HEK293 (cell line): ENCODE results near the gene FZR1.

Experiments
- CTCF ChIA-PET: fragments of 350-600 bp; formaldehyde crosslinking; extraction: SDS; loops from one replicate; lab custom pipeline; 2021; ENCODE audit warnings: antibody characterized with exemption; lab: Yijun Ruan, JAX
- POLR2A ChIA-PET: fragments of 300-600 bp; formaldehyde crosslinking; extraction: SDS; loops from one replicate; lab custom pipeline; 2020; ENCODE audit warnings: antibody characterized with exemption, inconsistent platforms; lab: Yijun Ruan, JAX
- H3K27ac ChIP-seq: fragments of 200-500 bp; sonication (Bioruptor generic); 2 replicates; pipeline ENCODE4 v1.5.1; 2014; ENCODE audit warnings: low read depth, low read length, control low read depth, inconsistent platforms; ENCODE audit errors: extremely low read depth
- H3K36me3 ChIP-seq, 2 experiments: fragments of 200-500 bp in 1 of 2; sonication (Bioruptor generic) in 1 of 2; 1 replicate in 1 of 2; 2 replicates in 1 of 2; pipeline ENCODE4 v1.5.1; 2014 to 2017; ENCODE audit warnings: inconsistent platforms in 2 of 2, low read length in 2 of 2; ENCODE audit not compliant: control insufficient read depth in 2 of 2, insufficient read depth in 1 of 2
- H3K4me1 ChIP-seq: fragments of 200-500 bp; sonication (Bioruptor generic); 2 replicates; pipeline ENCODE4 v1.5.1; 2014; ENCODE audit warnings: mild to moderate bottlenecking, low read length, inconsistent platforms; ENCODE audit not compliant: control insufficient read depth, insufficient read depth
- H3K4me3 ChIP-seq: 2 replicates; pipeline ENCODE4 v1.5.1; 2011; ENCODE audit warnings: low read depth, mild to moderate bottlenecking, control low read depth, low read length, moderate library complexity
- H3K9me3 ChIP-seq: fragments of 200-500 bp; sonication (Bioruptor generic); 2 replicates; pipeline ENCODE4 v1.5.1; 2014; ENCODE audit warnings: low read depth, low read length, inconsistent platforms; ENCODE audit not compliant: control insufficient read depth, insufficient read depth
- BCL11A ChIP-seq: fragments of 450-650 bp; formaldehyde crosslinking; IDR thresholded peaks from 2 replicates; pipeline ENCODE4 v1.5.1; 2016; ENCODE audit warnings: low read depth, missing biosample characterization, missing genetic modification characterization
- EGR2 ChIP-seq: fragments of 450-650 bp; formaldehyde crosslinking; IDR thresholded peaks from 2 replicates; pipeline ENCODE4 v1.5.1; 2016; ENCODE audit warnings: low read depth, missing biosample characterization, missing genetic modification characterization
- GLIS1 ChIP-seq: fragments of 450-650 bp; formaldehyde crosslinking; IDR thresholded peaks from 2 replicates; pipeline ENCODE4 v1.5.1; 2016; ENCODE audit warnings: missing biosample characterization, missing genetic modification characterization
- IKZF3 ChIP-seq: fragments of 450-650 bp; IDR thresholded peaks from 2 replicates; pipeline ENCODE4 v1.5.0; 2018; ENCODE audit warnings: missing biosample characterization, mild to moderate bottlenecking, missing genetic modification characterization, moderate library complexity
- KLF1 ChIP-seq: fragments of 450-650 bp; formaldehyde crosslinking; IDR thresholded peaks from 2 replicates; pipeline ENCODE4 v1.5.1; 2016; ENCODE audit warnings: missing biosample characterization, missing genetic modification characterization
- KLF16 ChIP-seq: fragments of 450-650 bp; formaldehyde crosslinking; IDR thresholded peaks from 2 replicates; pipeline ENCODE4 v1.5.1; 2017; ENCODE audit warnings: missing biosample characterization, missing genetic modification characterization
- KLF8 ChIP-seq: fragments of 450-650 bp; formaldehyde crosslinking; IDR thresholded peaks from 2 replicates; pipeline ENCODE4 v1.5.1; 2016; ENCODE audit warnings: missing biosample characterization, missing genetic modification characterization
- SP2 ChIP-seq: fragments of 450-650 bp; formaldehyde crosslinking; IDR thresholded peaks from 2 replicates; pipeline ENCODE4 v1.5.1; 2016; ENCODE audit warnings: missing biosample characterization, missing genetic modification characterization
- SP3 ChIP-seq: fragments of 450-650 bp; formaldehyde crosslinking; IDR thresholded peaks from 2 replicates; pipeline ENCODE4 v1.5.1; 2016; ENCODE audit warnings: missing biosample characterization, missing genetic modification characterization
- YY1 ChIP-seq: fragments of 450-650 bp; formaldehyde crosslinking; IDR thresholded peaks from 2 replicates; pipeline ENCODE4 v1.5.1; 2018; ENCODE audit warnings: missing biosample characterization, missing genetic modification characterization
- ZBTB8A ChIP-seq: fragments of 450-650 bp; formaldehyde crosslinking; IDR thresholded peaks from 2 replicates; pipeline ENCODE4 v1.5.1; 2016; ENCODE audit warnings: missing biosample characterization, missing genetic modification characterization
- ZFHX2 ChIP-seq: fragments of 450-650 bp; formaldehyde crosslinking; conservative IDR thresholded peaks from 2 replicates; pipeline ENCODE4 v1.5.1; 2016; ENCODE audit warnings: missing biosample characterization, missing genetic modification characterization
- ZFP69B ChIP-seq: fragments of 450-650 bp; formaldehyde crosslinking; IDR thresholded peaks from 2 replicates; pipeline ENCODE4 v1.5.1; 2016; ENCODE audit warnings: missing biosample characterization, missing genetic modification characterization
- ZNF157 ChIP-seq: fragments of 450-650 bp; formaldehyde crosslinking; IDR thresholded peaks from 2 replicates; pipeline ENCODE4 v1.5.1; 2016; ENCODE audit warnings: missing biosample characterization, missing genetic modification characterization
- ZNF184 ChIP-seq: fragments of 450-650 bp; IDR thresholded peaks from 2 replicates; pipeline ENCODE4 v1.5.1; 2018; ENCODE audit warnings: missing biosample characterization, mild to moderate bottlenecking, missing genetic modification characterization
- ZNF596 ChIP-seq: fragments of 450-650 bp; IDR thresholded peaks from 2 replicates; pipeline ENCODE4 v1.5.0; 2018; ENCODE audit warnings: missing biosample characterization, mild to moderate bottlenecking, missing genetic modification characterization, moderate library complexity
- ZNF623 ChIP-seq: fragments of 450-650 bp; formaldehyde crosslinking; IDR thresholded peaks from 2 replicates; pipeline ENCODE4 v1.5.1; 2016; ENCODE audit warnings: missing biosample characterization, missing genetic modification characterization
- ZNF677 ChIP-seq: fragments of 450-650 bp; IDR thresholded peaks from 2 replicates; pipeline ENCODE4 v1.5.0; 2018; ENCODE audit warnings: missing biosample characterization, mild to moderate bottlenecking, missing genetic modification characterization, moderate library complexity
- ZNF777 ChIP-seq: fragments of 450-650 bp; formaldehyde crosslinking; IDR thresholded peaks from 2 replicates; pipeline ENCODE4 v1.5.1; 2017; ENCODE audit warnings: missing biosample characterization, missing genetic modification characterization, borderline replicate concordance
- ZNF843 ChIP-seq: fragments of 450-650 bp; formaldehyde crosslinking; IDR thresholded peaks from 2 replicates; pipeline ENCODE4 v1.5.1; 2016; ENCODE audit warnings: missing biosample characterization, missing genetic modification characterization
- TF ChIP-seq, protein P1 (sequence below): fragments of 450-650 bp; formaldehyde crosslinking; IDR thresholded peaks from 2 replicates; pipeline ENCODE4 v1.5.1; 2016; ENCODE audit warnings: missing biosample characterization, missing genetic modification characterization
- TF ChIP-seq, protein P2 (sequence below): fragments of 450-650 bp; formaldehyde crosslinking; IDR thresholded peaks from 2 replicates; pipeline ENCODE4 v1.5.1; 2017; ENCODE audit warnings: missing biosample characterization, mild to moderate bottlenecking, missing genetic modification characterization, moderate library complexity
- TF ChIP-seq, protein P3 (sequence below): fragments of 450-650 bp; formaldehyde crosslinking; optimal IDR thresholded peaks from 2 replicates; pipeline ENCODE3; 2016; ENCODE audit warnings: missing biosample characterization, mild to moderate bottlenecking, missing genetic modification characterization
- TF ChIP-seq, protein P4 (sequence below): fragments of 450-650 bp; formaldehyde crosslinking; IDR thresholded peaks from 2 replicates; pipeline ENCODE4 v1.5.1; 2016; ENCODE audit warnings: missing biosample characterization, missing genetic modification characterization

The FZR1 gene

DNA sequence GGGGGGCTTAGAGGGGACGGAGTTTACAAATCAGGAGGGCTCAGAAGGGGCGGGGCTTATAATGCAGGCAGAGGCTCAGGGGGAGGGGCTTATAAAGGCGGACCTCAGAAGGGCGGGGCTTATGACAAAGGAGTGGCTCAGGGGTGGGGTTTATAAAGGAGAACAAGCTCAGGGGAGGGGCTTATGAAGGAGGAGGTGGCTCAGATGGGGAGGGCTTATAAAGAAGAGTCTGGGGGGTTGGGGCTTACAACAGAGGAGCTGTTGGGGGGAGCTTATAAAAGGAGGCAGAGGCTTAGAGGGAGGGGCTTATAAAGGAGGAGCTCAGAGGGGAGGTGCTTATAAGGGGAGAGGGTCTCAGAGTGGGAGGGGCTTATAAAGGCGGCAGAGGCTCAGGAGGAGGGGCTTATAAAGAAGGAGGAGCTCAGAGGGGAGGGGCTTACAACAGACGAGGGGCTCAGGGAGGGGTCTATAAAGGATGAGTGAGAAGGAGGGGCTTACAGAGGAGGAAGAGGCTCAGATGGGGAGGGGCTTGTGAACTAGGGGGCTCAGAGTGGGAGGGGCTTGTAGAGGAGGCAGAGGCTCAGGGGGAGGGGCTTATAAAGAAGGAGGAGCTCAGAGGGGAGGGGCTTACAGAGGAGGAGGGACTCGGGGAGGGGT is 26.8 kb upstream of the FZR1 start:
- ChIA-PET CTCF (interaction anchor here (0.5 to 9.4 kb wide), 5 partner anchors 8 to 156 kb away, joined by 3 to 62 read pairs (median 3); no protein-coding TSS in a partner anchor), POLR2A (interaction anchor here (0.6 to 0.9 kb wide), 5 partner anchors 12 to 246 kb away, joined by 3 to 7 read pairs (median 3); partner anchors contain the start of gene DOHH)
- TF ChIP-seq IKZF3 (tag by site-specific recombination), result no peak
- TF ChIP-seq BCL11A (tag by site-specific recombination), result no peak
- TF ChIP-seq ZNF157 (tag by site-specific recombination), result no peak
- TF ChIP-seq SP3 (tag by site-specific recombination), result peak; percentile 47; the same call in 1 of the 2 replicates
- TF ChIP-seq KLF1 (tag by site-specific recombination), result 0 out of 2 replicates have a peak, but pooled peaks have one; percentile 13
- peak; percentile 61 for TF ChIP-seq SP2
- peak; percentile 64 for TF ChIP-seq KLF8
- TF ChIP-seq ZNF777 (tag by site-specific recombination), result no peak
- Histone ChIP-seq H3K27ac (no peak overlapping the region), H3K4me3 (no peak overlapping the region), H3K36me3 (no peaks in the 10 kb centered on the region), H3K4me1 (no peaks in the 10 kb centered on the region), H3K9me3 (no peaks in the 10 kb centered on the region)

DNA sequence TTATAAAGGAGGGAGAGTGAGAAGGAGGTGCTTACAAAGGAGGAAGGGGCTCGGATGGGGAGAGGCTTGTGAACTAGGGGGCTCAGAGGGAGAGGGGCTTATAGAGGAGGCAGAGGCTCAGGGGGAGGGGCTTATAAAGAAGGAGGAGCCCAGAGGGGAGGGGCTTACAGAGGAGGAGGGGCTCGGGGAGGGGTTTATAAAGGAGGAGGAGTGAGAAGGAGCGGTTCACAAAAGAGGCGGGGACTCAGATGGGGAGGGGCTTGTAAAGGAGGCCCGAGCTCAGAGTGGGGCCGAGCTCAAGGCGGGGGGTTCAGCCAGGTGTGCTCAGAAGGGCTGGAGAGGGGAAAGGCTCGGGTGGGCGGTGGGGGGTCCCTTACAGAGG is 26.3 kb upstream of the FZR1 start:
- H3K4me1 ChIP-seq, result no peaks in the 10 kb centered on the region
- TF ChIP-seq ZNF843 (tag by site-specific recombination) (no peak), KLF16 (tag by site-specific recombination) (no peak), GLIS1 (peak; percentile 29; the same call in 1 of the 2 replicates), ZBTB8A (no peak), ZNF623 (tag by site-specific recombination) (no peak), ZNF184 (tag by site-specific recombination) (no peak), ZFP69B (tag by site-specific recombination) (0 out of 2 replicates have a peak, but pooled peaks have one; percentile 10), YY1 (no peak), KLF8 (no peak), IKZF3 (tag by site-specific recombination) (no peak), ZNF677 (tag by site-specific recombination) (no peak)
- TF ChIP-seq, protein P1, sequence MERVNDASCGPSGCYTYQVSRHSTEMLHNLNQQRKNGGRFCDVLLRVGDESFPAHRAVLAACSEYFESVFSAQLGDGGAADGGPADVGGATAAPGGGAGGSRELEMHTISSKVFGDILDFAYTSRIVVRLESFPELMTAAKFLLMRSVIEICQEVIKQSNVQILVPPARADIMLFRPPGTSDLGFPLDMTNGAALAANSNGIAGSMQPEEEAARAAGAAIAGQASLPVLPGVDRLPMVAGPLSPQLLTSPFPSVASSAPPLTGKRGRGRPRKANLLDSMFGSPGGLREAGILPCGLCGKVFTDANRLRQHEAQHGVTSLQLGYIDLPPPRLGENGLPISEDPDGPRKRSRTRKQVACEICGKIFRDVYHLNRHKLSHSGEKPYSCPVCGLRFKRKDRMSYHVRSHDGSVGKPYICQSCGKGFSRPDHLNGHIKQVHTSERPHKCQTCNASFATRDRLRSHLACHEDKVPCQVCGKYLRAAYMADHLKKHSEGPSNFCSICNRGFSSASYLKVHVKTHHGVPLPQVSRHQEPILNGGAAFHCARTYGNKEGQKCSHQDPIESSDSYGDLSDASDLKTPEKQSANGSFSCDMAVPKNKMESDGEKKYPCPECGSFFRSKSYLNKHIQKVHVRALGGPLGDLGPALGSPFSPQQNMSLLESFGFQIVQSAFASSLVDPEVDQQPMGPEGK, result no peak
- CTCF ChIA-PET, result interaction anchor here (0.6 to 9.4 kb wide), 4 partner anchors 9 to 156 kb away, joined by 3 to 62 read pairs (median 4); no protein-coding TSS in a partner anchor
- no peaks in the 10 kb centered on the region for H3K36me3 ChIP-seq
- H3K9me3 ChIP-seq, result no peaks in the 10 kb centered on the region
- POLR2A ChIA-PET, result interaction anchor here (0.6 to 0.9 kb wide), 4 partner anchors 11 to 203 kb away, joined by 3 to 6 read pairs (median 4); no protein-coding TSS in a partner anchor
- H3K27ac ChIP-seq, result no peak overlapping the region
- no peak overlapping the region for H3K4me3 ChIP-seq

DNA sequence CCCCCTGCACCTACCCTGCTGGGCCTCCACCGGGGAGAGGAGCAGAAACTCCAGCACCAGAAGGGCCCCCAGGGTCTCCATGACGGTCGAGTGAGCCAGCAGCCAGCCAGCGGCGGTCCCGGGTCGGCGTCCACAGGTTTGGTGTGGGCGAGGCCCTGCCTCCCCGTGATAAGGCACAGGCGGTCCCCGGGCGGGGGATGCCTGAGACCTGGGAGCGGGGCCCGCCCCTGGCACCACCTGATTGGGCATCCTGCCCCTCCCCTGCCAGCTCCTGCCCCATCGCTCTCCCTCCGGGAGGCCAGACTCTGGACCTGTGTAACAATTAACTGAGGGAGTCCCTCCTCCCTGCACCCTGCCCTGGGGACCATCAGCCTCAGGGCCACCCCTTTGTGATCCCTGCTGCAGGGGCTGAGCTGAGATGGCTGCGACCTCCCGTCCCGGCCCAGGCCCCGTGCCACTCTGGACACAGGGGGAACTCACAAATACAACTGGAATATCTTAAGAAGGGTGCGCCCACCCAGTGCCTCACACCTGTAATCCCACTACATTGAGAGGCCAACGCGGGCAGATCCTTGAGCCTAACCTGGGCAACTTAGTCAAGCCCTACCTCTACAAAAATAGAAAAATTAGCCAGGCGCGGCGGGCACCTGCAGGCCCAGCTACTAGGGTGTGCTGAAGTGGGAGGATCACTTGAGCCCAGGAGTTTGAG is 25.6 kb upstream of the FZR1 start, which contains the start of gene SMIM24:
SMIM24 (minus strand) TSS at position 143 of the 709 bp plus-strand sequence; CDS start at position 81, 62 bp downstream.
- Histone ChIP-seq H3K4me3 (no peak within 1 kb of the TSS), H3K4me1 (no peaks in the 10 kb centered on the region), H3K9me3 (no peaks in the 10 kb centered on the region), H3K27ac (no peak within 1 kb of the TSS), H3K36me3 (no peaks in the 10 kb centered on the region)
- POLR2A ChIA-PET, result interaction anchor here (0.6 kb wide), 1 partner anchor 159 kb away, joined by 6 read pairs; no protein-coding TSS in a partner anchor
- CTCF ChIA-PET, result interaction anchor here (9.4 kb wide), 1 partner anchor 10 kb away, joined by 62 read pairs; no protein-coding TSS in a partner anchor
- TF ChIP-seq ZNF596 (no peak), ZFHX2 (tag by site-specific recombination) (peak; percentile 77), SP2 (no peak; the same call in 1 of the 2 replicates), EGR2 (tag by site-specific recombination) (0 out of 2 replicates have a peak, but pooled peaks have one; percentile 43)
- TF ChIP-seq, protein P2, sequence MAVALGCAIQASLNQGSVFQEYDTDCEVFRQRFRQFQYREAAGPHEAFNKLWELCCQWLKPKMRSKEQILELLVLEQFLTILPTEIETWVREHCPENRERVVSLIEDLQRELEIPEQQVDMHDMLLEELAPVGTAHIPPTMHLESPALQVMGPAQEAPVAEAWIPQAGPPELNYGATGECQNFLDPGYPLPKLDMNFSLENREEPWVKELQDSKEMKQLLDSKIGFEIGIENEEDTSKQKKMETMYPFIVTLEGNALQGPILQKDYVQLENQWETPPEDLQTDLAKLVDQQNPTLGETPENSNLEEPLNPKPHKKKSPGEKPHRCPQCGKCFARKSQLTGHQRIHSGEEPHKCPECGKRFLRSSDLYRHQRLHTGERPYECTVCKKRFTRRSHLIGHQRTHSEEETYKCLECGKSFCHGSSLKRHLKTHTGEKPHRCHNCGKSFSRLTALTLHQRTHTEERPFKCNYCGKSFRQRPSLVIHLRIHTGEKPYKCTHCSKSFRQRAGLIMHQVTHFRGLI (tag by site-specific recombination), result 0 out of 2 replicates have a peak, but pooled peaks have one; percentile 41
- TF ChIP-seq, protein P3, sequence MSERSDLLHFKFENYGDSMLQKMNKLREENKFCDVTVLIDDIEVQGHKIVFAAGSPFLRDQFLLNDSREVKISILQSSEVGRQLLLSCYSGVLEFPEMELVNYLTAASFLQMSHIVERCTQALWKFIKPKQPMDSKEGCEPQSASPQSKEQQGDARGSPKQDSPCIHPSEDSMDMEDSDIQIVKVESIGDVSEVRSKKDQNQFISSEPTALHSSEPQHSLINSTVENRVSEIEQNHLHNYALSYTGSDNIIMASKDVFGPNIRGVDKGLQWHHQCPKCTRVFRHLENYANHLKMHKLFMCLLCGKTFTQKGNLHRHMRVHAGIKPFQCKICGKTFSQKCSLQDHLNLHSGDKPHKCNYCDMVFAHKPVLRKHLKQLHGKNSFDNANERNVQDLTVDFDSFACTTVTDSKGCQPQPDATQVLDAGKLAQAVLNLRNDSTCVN, result peak; percentile 9
- TF ChIP-seq, protein P4, sequence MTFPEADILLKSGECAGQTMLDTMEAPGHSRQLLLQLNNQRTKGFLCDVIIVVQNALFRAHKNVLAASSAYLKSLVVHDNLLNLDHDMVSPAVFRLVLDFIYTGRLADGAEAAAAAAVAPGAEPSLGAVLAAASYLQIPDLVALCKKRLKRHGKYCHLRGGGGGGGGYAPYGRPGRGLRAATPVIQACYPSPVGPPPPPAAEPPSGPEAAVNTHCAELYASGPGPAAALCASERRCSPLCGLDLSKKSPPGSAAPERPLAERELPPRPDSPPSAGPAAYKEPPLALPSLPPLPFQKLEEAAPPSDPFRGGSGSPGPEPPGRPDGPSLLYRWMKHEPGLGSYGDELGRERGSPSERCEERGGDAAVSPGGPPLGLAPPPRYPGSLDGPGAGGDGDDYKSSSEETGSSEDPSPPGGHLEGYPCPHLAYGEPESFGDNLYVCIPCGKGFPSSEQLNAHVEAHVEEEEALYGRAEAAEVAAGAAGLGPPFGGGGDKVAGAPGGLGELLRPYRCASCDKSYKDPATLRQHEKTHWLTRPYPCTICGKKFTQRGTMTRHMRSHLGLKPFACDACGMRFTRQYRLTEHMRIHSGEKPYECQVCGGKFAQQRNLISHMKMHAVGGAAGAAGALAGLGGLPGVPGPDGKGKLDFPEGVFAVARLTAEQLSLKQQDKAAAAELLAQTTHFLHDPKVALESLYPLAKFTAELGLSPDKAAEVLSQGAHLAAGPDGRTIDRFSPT (tag by site-specific recombination), result 0 out of 2 replicates have a peak, but pooled peaks have one; percentile 41
